Spleen (tissue), 11 donors: Measurements from ENCODE around the gene GRIA2. TPM values are rescaled to one million over a fixed set of nuclear protein-coding genes. Genes with fewer than 3 reads are reported as not detected.

Source experiments
- DNase-seq: peaks from one replicate; pipeline ENCODE4 v3.0.0-alpha.2; 2020
- H3K27ac ChIP-seq, 8 donors: fragments of 200-600 bp; sonication (generic) in 7 of 8; 1 replicate in 4 of 8; 2 replicates in 4 of 8; pipeline versions ENCODE4 v1.5.0 to v1.8.0; 2016 to 2021; ENCODE audit warnings: inconsistent platforms in 4 of 8, mild to moderate bottlenecking in 4 of 8, moderate library complexity in 1 of 8
- H3K27me3 ChIP-seq, 7 donors: fragments of 200-600 bp; sonication (generic) in 6 of 7; replicated peaks in 1 of 7; 1 replicate in 4 of 7; 2 replicates in 3 of 7; pipeline versions ENCODE4 v1.5.0 to v1.8.0; 2016 to 2021; ENCODE audit warnings: inconsistent platforms in 3 of 7, mild to moderate bottlenecking in 1 of 7
- H3K36me3 ChIP-seq, 6 donors: fragments of 200-600 bp; sonication (generic) in 5 of 6; 1 replicate in 4 of 6; 2 replicates in 2 of 6; pipeline versions ENCODE4 v1.5.0 to v1.8.0; 2016 to 2021; ENCODE audit warnings: inconsistent platforms in 2 of 6
- H3K4me1 ChIP-seq, 6 donors: fragments of 200-600 bp; sonication (generic) in 5 of 6; 1 replicate in 3 of 6; 2 replicates in 3 of 6; pipeline versions ENCODE4 v1.5.0 to v1.8.0; 2016 to 2021; ENCODE audit warnings: inconsistent platforms in 3 of 6
- H3K4me3 ChIP-seq, 8 donors: fragments of 200-600 bp; sonication (generic) in 7 of 8; 1 replicate in 4 of 8; 2 replicates in 4 of 8; pipeline versions ENCODE4 v1.5.0 to v1.8.0; 2016 to 2021; ENCODE audit warnings: inconsistent platforms in 4 of 8, mild to moderate bottlenecking in 4 of 8, moderate library complexity in 2 of 8
- H3K9me3 ChIP-seq, 8 donors: fragments of 200-600 bp; sonication (generic) in 7 of 8; 1 replicate in 4 of 8; 2 replicates in 4 of 8; pipeline versions ENCODE4 v1.5.0 to v1.8.0; 2016 to 2021; ENCODE audit warnings: inconsistent platforms in 4 of 8
- CTCF ChIP-seq, 11 experiments: fragments of 200-600 bp in 7 of 11; fragments of 450-650 bp in 4 of 11; sonication (generic) in 4 of 11; IDR thresholded peaks in 8 of 11; conservative IDR thresholded peaks in 3 of 11; 1 replicate in 7 of 11; 2 replicates in 4 of 11; pipeline versions ENCODE4 v1.4.0 to v1.8.0; 2016 to 2021; ENCODE audit warnings: antibody characterized with exemption in 11 of 11, inconsistent platforms in 4 of 11, mild to moderate bottlenecking in 1 of 11
- POLR2A ChIP-seq, 3 donors: fragments of 450-650 bp; IDR thresholded peaks; one replicate each; pipeline ENCODE4 v1.5.1; 2017; ENCODE audit warnings: antibody characterized with exemption in 3 of 3, mild to moderate bottlenecking in 1 of 3
- POLR2AphosphoS5 ChIP-seq, 3 donors: sonication (generic); formaldehyde crosslinking; IDR thresholded peaks; one replicate each; pipeline ENCODE4 v1.5.1; 2017; ENCODE audit warnings: antibody characterized with exemption in 3 of 3
- WGBS, 5 donors: extraction: QIAGEN DNeasy Blood & Tissue Kit in 3 of 5; methylation state at CpG; one replicate each; pipeline versions ENCODE4 v1.1.5 to v1.1.7; 2013 to 2018; 5-methylcytosine and 5-hydroxymethylcytosine counted together
- intact Hi-C: fragments of 100-400 bp; cut with DNase I; formaldehyde crosslinking; loops from one replicate; pipeline ENCODE4 v1.15.0; 2023; ENCODE audit warnings: low total_unique reads
- polyA plus RNA-seq, 3 donors: library from polyadenylated mRNA; stranded (reverse); fragments of 200-250 nt; gene quantifications; one replicate each; pipeline ENCODE4 v1.2.1, GENCODE V29; 2013
- total RNA-seq, 7 donors: library from RNA; depleted of rRNA in 3 of 7; stranded (reverse); fragments of >200 nt in 3 of 7; fragmentation: NEBNext Ultra II Directional in 4 of 7; extraction: Animal tissue kit (Norgen Biotek cat#: 25700) in 4 of 7; gene quantifications; one replicate each; pipeline versions ENCODE4 v1.1.0 to v1.2.1, GENCODE V29; 2016 to 2021
- donor health status: healthy with polysubstance abuse.
- donor health status: DM: no; HTN: no; CAD: no; lungs with moderate emphysema.
- donor health status: DM: no; HTN: no; CAD: no.
- donor health status: Bipolar disorder and iron deficiency.
- donor health status: healthy.
- donor health status: DM: no; HTN: no; CAD: no.
- donor health status: DM: yes; HTN: yes; CAD: no.

Gene GRIA2
- total and polyA plus RNA-seq, 10 donors: 0.02 to 0.06 TPM; not detected in 8

DNA sequence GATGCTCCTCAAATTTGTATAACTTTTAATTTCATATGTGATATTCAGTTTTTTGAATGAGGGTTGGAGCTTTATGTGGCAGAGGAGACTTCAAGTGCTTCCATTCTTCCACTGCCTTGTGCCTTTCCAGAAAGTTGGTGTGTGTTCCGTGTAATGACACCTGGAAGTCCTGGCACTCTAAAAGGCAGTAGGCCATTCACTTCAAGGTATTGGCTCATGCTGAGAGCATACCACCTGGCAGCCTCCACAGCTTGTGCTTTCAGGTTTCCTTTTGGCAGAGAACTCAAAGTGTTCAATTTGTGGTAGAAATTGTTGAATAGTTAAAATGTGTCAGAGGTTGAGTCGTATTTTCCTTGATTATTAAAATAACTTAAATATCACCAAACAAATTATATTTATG is 49.6 kb downstream of the GRIA2 start:
- intact Hi-C loops: no loop called here
- no peak for DNase-seq
- WGBS, 5 donors: 84 to 94% (median 85%) methylated on average over 2 of the region's 2 CpGs

DNA sequence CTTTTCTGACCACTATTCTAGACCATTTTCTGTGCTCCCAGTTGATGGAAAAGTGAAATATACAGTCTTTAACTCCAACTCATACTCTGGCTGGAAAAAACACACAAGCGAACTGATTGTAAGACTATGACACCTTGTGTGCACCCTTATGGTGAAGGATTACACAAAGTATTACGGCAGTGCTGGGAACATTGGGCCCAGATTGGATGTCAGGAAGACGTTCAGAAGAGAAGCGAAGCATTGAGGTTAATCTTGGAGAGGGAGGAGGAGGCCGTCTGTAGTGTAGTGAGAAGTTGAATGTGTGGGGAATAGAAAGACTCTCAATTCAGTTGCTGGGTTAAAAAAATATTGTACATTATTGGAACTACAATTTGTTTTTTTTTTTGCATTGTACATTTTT is 50.0 kb downstream of the GRIA2 start:
- intact Hi-C loops: no loop called here
- TF ChIP-seq CTCF (IDR thresholded peaks at IDR 0.05 in 8 of 11, conservative IDR thresholded peaks at IDR 0.05 in 3 of 11) (no peak), POLR2AphosphoS5 (IDR thresholded peaks at IDR 0.05) (no peak), POLR2A (IDR thresholded peaks at IDR 0.05) (no peak)
- Histone ChIP-seq H3K27ac (no peak overlapping the region), H3K9me3 (peaks cover 0 to 25% (median 10%) of the 10 kb centered on the region in 8 donors), H3K4me1 (no peaks in the 10 kb centered on the region), H3K36me3 (no peaks in the 10 kb centered on the region), H3K27me3 (no peaks in the 10 kb centered on the region), H3K4me3 (no peak overlapping the region)
- 84 to 91% (median 89%) methylated on average over 5 of the region's 5 CpGs for WGBS, 5 donors
- no peak for DNase-seq

More for the DNA sequence above, 49.6 kb downstream of the GRIA2 start:
- TF ChIP-seq CTCF (IDR thresholded peaks at IDR 0.05 in 8 of 11, conservative IDR thresholded peaks at IDR 0.05 in 3 of 11) (no peak), POLR2A (IDR thresholded peaks at IDR 0.05) (no peak), POLR2AphosphoS5 (IDR thresholded peaks at IDR 0.05) (no peak)
- Histone ChIP-seq H3K36me3 (no peaks in the 10 kb centered on the region), H3K27me3 (no peaks in the 10 kb centered on the region), H3K27ac (no peak overlapping the region), H3K9me3 (peaks cover 0 to 25% (median 10%) of the 10 kb centered on the region in 8 donors), H3K4me1 (no peaks in the 10 kb centered on the region), H3K4me3 (no peak overlapping the region)

GRCh38 chr4:157271166-157271869 is 50.8 kb downstream of the GRIA2 start:
- DNase-seq: no peak
- no peaks in the 10 kb centered on the region for H3K27me3 ChIP-seq
- intact Hi-C loops: no loop called here
- H3K27ac ChIP-seq: no peak overlapping the region
- H3K9me3 ChIP-seq: peaks cover 0 to 25% (median 10%) of the 10 kb centered on the region in 8 donors
- TF ChIP-seq POLR2A (IDR thresholded peaks at IDR 0.05) (no peak), CTCF (IDR thresholded peaks at IDR 0.05 in 8 of 11, conservative IDR thresholded peaks at IDR 0.05 in 3 of 11) (no peak), POLR2AphosphoS5 (IDR thresholded peaks at IDR 0.05) (no peak)
- H3K4me3 ChIP-seq: no peak overlapping the region
- WGBS, 5 donors: 33 to 53% (median 38%) methylated on average over 1 of the region's 1 CpG
- H3K4me1 ChIP-seq: no peaks in the 10 kb centered on the region
- no peaks in the 10 kb centered on the region for H3K36me3 ChIP-seq

DNA sequence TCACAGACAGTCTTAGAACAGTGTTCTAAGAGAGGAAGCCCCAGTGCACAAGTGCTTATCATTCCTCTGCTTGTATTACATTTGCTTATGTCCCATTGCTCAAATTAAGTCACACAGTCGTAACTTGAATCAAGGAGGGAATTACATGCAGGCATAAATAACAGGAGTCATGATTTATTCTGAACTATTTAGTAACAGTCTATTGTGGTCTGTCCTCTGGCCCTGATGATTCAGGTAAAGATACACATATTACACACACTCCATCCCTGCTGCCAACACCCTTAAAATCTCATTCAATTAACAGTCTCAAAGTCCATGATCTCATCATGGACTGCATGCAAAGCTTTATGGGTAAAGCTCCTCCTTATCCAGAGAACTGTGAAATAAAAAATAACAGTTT is 60.1 kb downstream of the GRIA2 start:
- H3K4me3 ChIP-seq: no peak overlapping the region
- WGBS, 5 donors: 63 to 86% (median 66%) methylated on average over 1 of the region's 1 CpG
- H3K36me3 ChIP-seq: no peaks in the 10 kb centered on the region
- intact Hi-C loops: no loop called here
- H3K27me3 ChIP-seq: no peaks in the 10 kb centered on the region
- H3K27ac ChIP-seq: no peak overlapping the region
- no peak for DNase-seq
- H3K4me1 ChIP-seq: no peaks in the 10 kb centered on the region
- peaks cover 0 to 6% (median 0%) of the 10 kb centered on the region in 8 donors for H3K9me3 ChIP-seq
- TF ChIP-seq CTCF (IDR thresholded peaks at IDR 0.05 in 8 of 11, conservative IDR thresholded peaks at IDR 0.05 in 3 of 11): no peak
- no peak for TF ChIP-seq POLR2A (IDR thresholded peaks at IDR 0.05)
- no peak for TF ChIP-seq POLR2AphosphoS5 (IDR thresholded peaks at IDR 0.05)
